HG03045 (cell line): ENCODE results near the gene FKBP4.
A peak's percentile ranks its signal among the peaks of the same experiment; 100 is the strongest.

Experiments used
- ATAC-seq: cut with Tn5 transposase; IDR thresholded peaks from one replicate; pipeline ENCODE4 v1.9.1; 2021; ENCODE audit warnings: mild to moderate bottlenecking, moderate library complexity; ENCODE audit not compliant: unreplicated experiment

The FKBP4 gene

DNA sequence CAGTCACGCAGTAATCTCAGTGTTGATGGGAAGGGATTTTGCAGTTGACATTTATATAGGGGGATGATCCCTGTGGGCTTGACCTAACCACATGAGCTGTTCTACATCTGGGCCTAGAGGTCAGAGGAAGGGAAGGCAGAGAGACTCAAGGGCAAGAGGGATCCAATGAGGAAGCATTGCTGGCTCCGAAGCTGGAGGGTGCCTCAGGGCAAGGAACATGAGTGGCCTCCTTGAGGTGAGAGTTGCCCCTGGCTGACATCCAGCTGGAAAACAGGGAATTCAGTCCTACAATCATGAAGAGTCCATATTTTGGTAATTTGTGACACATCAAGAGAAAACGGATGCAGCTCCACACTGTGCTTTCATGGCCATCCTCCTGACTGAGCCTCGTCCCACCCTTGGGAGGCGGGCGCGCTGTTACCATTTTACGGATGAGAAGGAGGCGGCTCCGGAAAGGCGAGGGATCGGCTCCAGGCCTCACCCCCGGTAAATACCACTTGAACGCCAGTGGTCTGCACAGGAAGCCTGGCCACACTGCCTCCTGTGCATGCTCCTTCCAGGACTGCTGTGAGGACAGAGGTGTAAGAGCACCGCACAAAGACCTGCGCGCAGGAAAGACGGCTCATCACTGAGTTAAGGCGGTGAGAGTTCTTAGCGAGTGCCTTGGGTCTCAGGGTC, 18.5 kb upstream of the FKBP4 start:
- ATAC-seq = no peak

DNA sequence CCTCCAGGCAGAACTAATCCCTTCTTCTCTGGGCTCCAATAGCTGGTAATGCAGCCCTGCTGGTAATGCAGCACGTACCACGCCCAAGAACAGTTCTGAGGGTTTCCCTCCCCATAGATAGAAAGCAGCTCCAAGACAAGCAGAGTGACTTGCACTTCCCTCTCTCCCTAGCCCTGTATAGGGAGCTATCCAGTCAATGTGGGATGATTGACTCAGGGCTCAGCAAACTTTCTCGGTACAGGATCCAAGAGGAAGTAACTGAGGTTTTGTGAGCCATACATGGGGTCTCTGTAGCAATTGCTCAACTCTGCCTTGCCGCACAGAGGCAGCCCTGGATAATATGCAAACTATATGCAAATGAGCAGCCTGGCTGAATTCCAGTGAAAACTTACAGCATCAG, 15.5 kb upstream of the FKBP4 start:
- no peak for ATAC-seq

GRCh38 chr12:2783936-2784600, 10.7 kb upstream of the FKBP4 start:
- ATAC-seq = no peak

DNA sequence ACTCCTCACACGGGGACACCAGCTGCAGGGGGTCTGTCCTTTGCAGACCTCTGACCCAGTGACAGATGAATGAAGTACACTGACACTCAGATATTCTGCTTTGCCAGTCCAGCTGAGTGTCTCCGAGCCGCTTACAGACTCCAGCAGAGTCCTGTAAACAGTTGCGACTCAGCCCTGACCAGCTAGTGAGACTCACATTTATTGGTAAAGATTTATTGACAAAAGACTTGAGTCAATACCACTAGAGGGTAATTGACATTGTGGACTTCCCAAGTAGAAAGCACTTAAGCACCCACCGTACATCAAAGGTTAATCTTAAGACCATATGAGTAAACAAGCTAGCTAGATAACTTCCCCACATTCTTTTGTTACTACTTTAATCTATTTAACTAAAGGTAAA, 9.8 kb upstream of the FKBP4 start:
- ATAC-seq = no peak

GRCh38 chr12:2791089-2791488, 3.7 kb upstream of the FKBP4 start:
- no peak for ATAC-seq

- ATAC-seq = no peak
Observed at GRCh38 chr12:2792671-2793500, 1.9 kb upstream of the FKBP4 start.

GRCh38 chr12:2793561-2793960, 1.2 kb upstream of the FKBP4 start:
- ATAC-seq = no peak

DNA sequence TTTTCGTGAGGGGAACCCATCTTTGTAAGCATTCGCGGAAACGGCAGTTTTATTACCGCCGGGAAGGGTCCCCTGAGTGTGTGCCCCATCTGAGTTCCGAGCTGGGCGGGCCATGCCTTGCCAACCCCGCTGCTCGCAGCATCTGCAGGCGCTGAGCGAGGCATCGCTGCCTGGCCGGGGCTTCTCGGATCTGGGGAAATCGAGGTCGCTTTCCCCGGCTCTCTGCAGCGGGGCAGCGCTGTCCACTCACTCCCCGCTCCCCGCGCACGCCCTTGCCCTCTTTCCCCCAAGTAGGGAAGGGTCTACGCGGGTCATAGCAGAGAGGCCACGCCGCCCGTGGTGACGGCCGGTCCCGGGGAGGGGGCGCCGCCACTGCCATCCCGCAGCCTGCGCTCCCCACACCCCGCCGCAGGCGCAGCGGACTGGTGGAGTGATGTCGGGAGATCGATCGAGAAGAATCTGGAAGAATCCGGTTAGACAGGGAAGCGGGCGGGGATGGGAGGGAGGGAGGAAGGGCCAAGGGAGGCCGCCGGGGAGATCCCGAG, 507 bp upstream of the FKBP4 start:
- no peak for ATAC-seq

- ATAC-seq = peak; percentile 74
Observed at GRCh38 chr12:2795291-2796186, 769 bp downstream of the FKBP4 start.

DNA sequence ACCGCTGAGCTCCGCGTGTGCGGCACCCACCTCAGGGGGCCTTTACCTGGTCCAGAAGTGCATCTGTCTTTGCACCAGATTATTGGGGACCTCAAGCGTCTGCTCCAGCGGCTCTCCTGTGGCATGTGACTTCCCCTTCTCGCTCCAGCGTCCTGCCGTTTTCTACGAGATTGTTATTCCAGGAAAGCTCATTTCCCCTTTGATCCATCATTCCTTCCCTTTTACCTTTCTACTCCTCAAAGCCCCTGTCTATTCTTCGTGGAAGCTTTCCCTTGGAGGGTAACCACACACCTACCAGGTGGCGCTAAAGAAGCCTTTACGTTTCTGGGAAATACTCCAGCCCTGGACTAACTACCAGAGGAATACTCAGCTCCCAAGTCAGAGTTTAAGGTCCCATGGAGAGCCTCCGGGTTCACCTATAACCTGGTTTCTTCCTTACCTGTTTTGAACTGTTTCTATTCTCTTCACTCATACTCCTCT, 1.5 kb downstream of the FKBP4 start:
- no peak for ATAC-seq

GRCh38 chr12:2797721-2798418, 3.1 kb downstream of the FKBP4 start:
- no peak for ATAC-seq

- no peak for ATAC-seq
Observed at GRCh38 chr12:2800046-2800570, 5.3 kb downstream of the FKBP4 start.

- ATAC-seq = no peak
Observed at GRCh38 chr12:2801044-2801783, 6.4 kb downstream of the FKBP4 start.

DNA sequence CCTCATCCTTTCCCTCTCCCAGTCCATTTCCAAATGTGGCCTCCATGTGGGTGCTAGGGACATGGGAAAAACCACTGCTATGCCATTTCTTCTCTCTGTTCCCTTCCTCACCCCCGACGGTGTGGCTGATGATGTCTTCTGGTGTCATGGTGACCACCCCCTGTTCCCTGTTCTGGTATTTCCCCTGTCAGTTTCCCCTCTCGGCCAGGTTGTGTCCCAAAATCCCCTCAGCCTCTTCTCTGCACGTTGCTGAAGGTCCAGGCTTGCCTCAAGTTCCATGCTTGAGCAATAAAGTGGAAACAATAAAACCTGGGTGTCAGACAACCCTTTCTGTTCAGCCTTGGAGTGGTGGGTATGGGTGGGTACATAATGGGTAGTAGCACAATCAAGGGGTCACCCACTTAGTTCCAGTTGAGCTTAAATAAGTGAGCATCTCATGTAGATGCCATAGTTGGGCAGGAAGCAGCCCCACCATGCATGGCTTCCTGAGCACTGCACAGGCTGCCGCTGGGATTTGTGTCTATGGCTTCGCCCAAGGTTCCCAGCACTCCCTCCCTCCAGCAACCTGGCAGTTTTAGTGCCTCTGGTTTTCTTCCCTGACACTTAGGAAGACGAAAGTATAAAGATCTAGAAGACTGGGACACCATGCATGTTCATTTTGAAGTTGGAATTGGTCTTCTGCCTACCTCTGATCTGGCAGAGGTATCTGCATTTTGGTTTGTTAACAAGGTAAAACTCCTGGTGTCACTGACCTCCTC, 9.0 kb downstream of the FKBP4 start:
- no peak for ATAC-seq

GRCh38 chr12:2804393-2805142, 9.8 kb downstream of the FKBP4 start:
- no peak for ATAC-seq

DNA sequence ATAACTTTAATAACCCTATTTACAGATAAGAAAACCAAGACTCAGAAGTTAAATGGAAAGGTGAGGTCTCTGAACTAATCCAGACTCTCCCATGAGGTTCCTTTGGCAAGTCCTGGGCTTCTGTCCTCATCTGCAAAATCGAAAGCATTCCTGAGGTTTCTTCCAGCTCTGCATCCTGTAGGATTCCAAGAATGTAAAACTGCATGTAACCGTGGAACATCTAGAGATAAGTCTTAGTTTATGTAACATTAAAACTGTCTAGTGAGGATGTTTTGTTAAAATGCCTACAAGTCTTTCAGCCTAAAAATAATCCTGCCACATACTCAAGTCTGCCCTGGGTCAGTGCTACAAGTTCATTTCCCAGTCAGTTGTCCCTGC, 10.4 kb downstream of the FKBP4 start:
- no peak for ATAC-seq

- no peak for ATAC-seq
Observed at GRCh38 chr12:2806700-2807099, 11.9 kb downstream of the FKBP4 start.

DNA sequence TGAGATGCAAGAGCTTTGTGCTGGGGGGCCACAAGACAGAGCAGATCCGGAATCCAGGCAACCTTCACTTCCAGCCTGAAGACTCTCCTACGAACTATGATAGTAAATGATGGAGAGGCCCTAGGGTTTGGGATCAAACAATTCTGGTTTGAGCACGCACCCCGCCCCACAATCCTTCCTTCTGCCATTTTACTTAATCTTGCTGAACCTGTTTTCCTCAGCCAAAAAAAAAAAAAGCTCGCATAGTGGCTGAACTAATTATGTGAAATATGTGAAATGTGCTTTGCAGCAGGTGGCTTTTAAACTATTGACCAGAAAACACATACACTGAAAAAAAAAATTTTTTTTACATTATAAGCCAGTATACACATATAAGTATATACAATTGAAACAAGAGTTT, 17.0 kb downstream of the FKBP4 start:
- ATAC-seq = no peak
